K562 (cell line): ENCODE measurements around the gene TGFBR2.

Experiments used
- CHD2 ChIP-seq: IDR thresholded peaks from 2 replicates; pipeline ENCODE4 v1.6.1; 2011; ENCODE audit warnings: low read depth, low read length
- GABPA ChIP-seq: fragments of 200-800 bp; sonication (Bioruptor generic); conservative IDR thresholded peaks from 2 replicates; pipeline ENCODE4 v1.6.1; 2016; ENCODE audit warnings: low read depth, missing genetic modification characterization, missing compliant biosample characterization
- HNRNPLL ChIP-seq: fragments of 200-400 bp; formaldehyde crosslinking; IDR thresholded peaks from 2 replicates; pipeline ENCODE4 v1.6.1; 2017; ENCODE audit warnings: low read length, low read depth, mild to moderate bottlenecking; ENCODE audit not compliant: poor library complexity, severe bottlenecking
- JUNB ChIP-seq: fragments of 450-650 bp; formaldehyde crosslinking; conservative IDR thresholded peaks from 2 replicates; pipeline ENCODE4 v1.4.0; 2020; ENCODE audit warnings: mild to moderate bottlenecking
- NR1H2 ChIP-seq: sonication (generic); formaldehyde crosslinking; IDR thresholded peaks from 2 replicates; pipeline ENCODE4 v1.4.0; 2020; ENCODE audit warnings: mild to moderate bottlenecking, missing genetic modification reagents
- NR2C2 ChIP-seq, 2 experiments: fragments of 200-800 bp in 1 of 2; sonication (Bioruptor generic) in 1 of 2; sonication (generic) in 1 of 2; formaldehyde crosslinking in 1 of 2; IDR thresholded peaks; 2 replicates each; pipeline versions ENCODE4 v1.6.1 to v1.8.0; 2016 to 2022; ENCODE audit warnings: mild to moderate bottlenecking in 1 of 2, missing compliant biosample characterization in 1 of 2, missing genetic modification characterization in 1 of 2, missing genetic modification reagents in 1 of 2
- NR3C1 ChIP-seq: sonication (generic); formaldehyde crosslinking; IDR thresholded peaks from 2 replicates; pipeline ENCODE4 v1.8.1; 2022; ENCODE audit warnings: missing genetic modification reagents
- TBP ChIP-seq: optimal IDR thresholded peaks from 2 replicates; pipeline ENCODE3; 2011; ENCODE audit warnings: low read depth, low read length, improper control_type of control experiment
- ZNF717 ChIP-seq: fragments of 250-450 bp; sonication (Bioruptor Pico); IDR thresholded peaks from 2 replicates; pipeline ENCODE4 v1.5.0; 2021
- TF ChIP-seq, protein P1 (sequence below): sonication (generic); formaldehyde crosslinking; IDR thresholded peaks from 2 replicates; pipeline ENCODE4 v1.8.1; 2022; ENCODE audit warnings: missing genetic modification reagents

GRCh38 chr3:30628205-30628900 is 22.0 kb downstream of the TGFBR2 start:
- no peak for TF ChIP-seq HNRNPLL
- no peak for TF ChIP-seq ZNF717 (CRISPR knock-in tag)
- no peak for TF ChIP-seq TBP
- TF ChIP-seq JUNB (CRISPR knock-in tag): no peak
- no peak for TF ChIP-seq GABPA
- TF ChIP-seq NR2C2 (CRISPR knock-in tag; IDR thresholded peaks at IDR 0.05): no peak
- no peak for TF ChIP-seq NR2C2 (tag; IDR thresholded peaks at IDR 0.05)
- no peak for TF ChIP-seq CHD2
- TF ChIP-seq NR3C1 (CRISPR knock-in tag): no peak
- TF ChIP-seq, protein P1, sequence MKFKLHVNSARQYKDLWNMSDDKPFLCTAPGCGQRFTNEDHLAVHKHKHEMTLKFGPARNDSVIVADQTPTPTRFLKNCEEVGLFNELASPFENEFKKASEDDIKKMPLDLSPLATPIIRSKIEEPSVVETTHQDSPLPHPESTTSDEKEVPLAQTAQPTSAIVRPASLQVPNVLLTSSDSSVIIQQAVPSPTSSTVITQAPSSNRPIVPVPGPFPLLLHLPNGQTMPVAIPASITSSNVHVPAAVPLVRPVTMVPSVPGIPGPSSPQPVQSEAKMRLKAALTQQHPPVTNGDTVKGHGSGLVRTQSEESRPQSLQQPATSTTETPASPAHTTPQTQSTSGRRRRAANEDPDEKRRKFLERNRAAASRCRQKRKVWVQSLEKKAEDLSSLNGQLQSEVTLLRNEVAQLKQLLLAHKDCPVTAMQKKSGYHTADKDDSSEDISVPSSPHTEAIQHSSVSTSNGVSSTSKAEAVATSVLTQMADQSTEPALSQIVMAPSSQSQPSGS: no peak
- TF ChIP-seq NR1H2: no peak
